ENCODE measurements around the gene PPP1R1C.

- TF ChIP-seq, protein P1, sequence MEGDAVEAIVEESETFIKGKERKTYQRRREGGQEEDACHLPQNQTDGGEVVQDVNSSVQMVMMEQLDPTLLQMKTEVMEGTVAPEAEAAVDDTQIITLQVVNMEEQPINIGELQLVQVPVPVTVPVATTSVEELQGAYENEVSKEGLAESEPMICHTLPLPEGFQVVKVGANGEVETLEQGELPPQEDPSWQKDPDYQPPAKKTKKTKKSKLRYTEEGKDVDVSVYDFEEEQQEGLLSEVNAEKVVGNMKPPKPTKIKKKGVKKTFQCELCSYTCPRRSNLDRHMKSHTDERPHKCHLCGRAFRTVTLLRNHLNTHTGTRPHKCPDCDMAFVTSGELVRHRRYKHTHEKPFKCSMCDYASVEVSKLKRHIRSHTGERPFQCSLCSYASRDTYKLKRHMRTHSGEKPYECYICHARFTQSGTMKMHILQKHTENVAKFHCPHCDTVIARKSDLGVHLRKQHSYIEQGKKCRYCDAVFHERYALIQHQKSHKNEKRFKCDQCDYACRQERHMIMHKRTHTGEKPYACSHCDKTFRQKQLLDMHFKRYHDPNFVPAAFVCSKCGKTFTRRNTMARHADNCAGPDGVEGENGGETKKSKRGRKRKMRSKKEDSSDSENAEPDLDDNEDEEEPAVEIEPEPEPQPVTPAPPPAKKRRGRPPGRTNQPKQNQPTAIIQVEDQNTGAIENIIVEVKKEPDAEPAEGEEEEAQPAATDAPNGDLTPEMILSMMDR (IDR thresholded peaks at IDR 0.05) = no peak
- TF ChIP-seq POLR2A (IDR thresholded peaks at IDR 0.05) = no peak
These were observed 131.1 kb downstream of the PPP1R1C start for GRCh38 chr2:182116774-182117173.
